GM19467 (cell line): ENCODE results near the gene HPSE2.
"Not testable (repeated sequence)": the region's sequence is repeated elsewhere in the genome, so short reads cannot be mapped to it uniquely, and the experiment has no call there.

ENCODE experiments used
- ATAC-seq: cut with Tn5 transposase; IDR thresholded peaks from one replicate; pipeline ENCODE4 v1.9.1; 2021; ENCODE audit warnings: mild to moderate bottlenecking, moderate library complexity; ENCODE audit not compliant: unreplicated experiment

The HPSE2 gene

GRCh38 chr10:99235658-99236626 lies at the start of gene HPSE2:
Gene HPSE2, minus strand, starts transcription at chr10:99235852.
- ATAC-seq, result no peak

GRCh38 chr10:99280472-99280871 lies 44.8 kb upstream of the HPSE2 start:
- peak; percentile 69 for ATAC-seq

GRCh38 chr10:99279626-99280111 lies 44.0 kb upstream of the HPSE2 start:
- no peak for ATAC-seq

- no peak for ATAC-seq
These were observed 41.3 kb upstream of the HPSE2 start for GRCh38 chr10:99276848-99277486.

GRCh38 chr10:99266383-99266782 lies 30.7 kb upstream of the HPSE2 start:
- no peak for ATAC-seq

- ATAC-seq, result no peak
These were observed 13.2 kb upstream of the HPSE2 start for GRCh38 chr10:99248824-99249223.

GRCh38 chr10:99247893-99248292 lies 12.2 kb upstream of the HPSE2 start:
- not testable (repeated sequence) for ATAC-seq

- no peak for ATAC-seq
These were observed 1.1 kb upstream of the HPSE2 start for GRCh38 chr10:99236627-99237309.

GRCh38 chr10:99234791-99235657 lies 628 bp downstream of the HPSE2 start:
- ATAC-seq, result no peak

- ATAC-seq, result peak; percentile 98
These were observed 1.4 kb downstream of the HPSE2 start for GRCh38 chr10:99234041-99234790.

- no peak for ATAC-seq
These were observed 2.0 kb downstream of the HPSE2 start for GRCh38 chr10:99233689-99234037.

- no peak for ATAC-seq
These were observed 2.5 kb downstream of the HPSE2 start for GRCh38 chr10:99233000-99233688.

- no peak for ATAC-seq
These were observed 3.2 kb downstream of the HPSE2 start for GRCh38 chr10:99232360-99232999.

- no peak for ATAC-seq
These were observed 10.9 kb downstream of the HPSE2 start for GRCh38 chr10:99224766-99225165.

GRCh38 chr10:99207340-99207739 lies 28.3 kb downstream of the HPSE2 start:
- ATAC-seq, result no peak

- ATAC-seq, result no peak
These were observed 32.3 kb downstream of the HPSE2 start for GRCh38 chr10:99203310-99203709.

- no peak for ATAC-seq
These were observed 62.7 kb downstream of the HPSE2 start for GRCh38 chr10:99172950-99173349.

- ATAC-seq, result no peak
These were observed 63.4 kb downstream of the HPSE2 start for GRCh38 chr10:99172128-99172738.
